A673 (cell line): Measurements from ENCODE around the gene SMAD3.

Experiments used
- EZH2 ChIP-seq: fragments of 200-600 bp; sonication (generic); IDR thresholded peaks from 2 replicates; pipeline ENCODE4 v1.6.1; 2017; ENCODE audit warnings: borderline replicate concordance, low read depth, mild to moderate bottlenecking, mixed read lengths, antibody characterized with exemption, low read length; ENCODE audit not compliant: poor library complexity, severe bottlenecking
- TF ChIP-seq, protein P1 (sequence below): fragments of 300-800, 200-600 bp; sonication (generic); conservative IDR thresholded peaks from 2 replicates; pipeline ENCODE4 v1.5.1; 2017; ENCODE audit warnings: low read depth, mild to moderate bottlenecking, antibody characterized with exemption, low read length, moderate library complexity, mixed read lengths

DNA sequence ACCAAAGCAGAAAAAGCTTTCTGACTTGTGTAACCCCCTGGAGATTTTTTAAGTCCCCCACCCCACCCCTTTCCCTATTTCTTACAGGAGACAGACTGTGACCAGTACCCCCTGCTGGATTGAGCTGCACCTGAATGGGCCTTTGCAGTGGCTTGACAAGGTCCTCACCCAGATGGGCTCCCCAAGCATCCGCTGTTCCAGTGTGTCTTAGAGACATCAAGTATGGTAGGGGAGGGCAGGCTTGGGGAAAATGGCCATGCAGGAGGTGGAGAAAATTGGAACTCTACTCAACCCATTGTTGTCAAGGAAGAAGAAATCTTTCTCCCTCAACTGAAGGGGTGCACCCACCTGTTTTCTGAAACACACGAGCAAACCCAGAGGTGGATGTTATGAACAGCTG is 124.9 kb downstream of the SMAD3 start:
- TF ChIP-seq, protein P1, sequence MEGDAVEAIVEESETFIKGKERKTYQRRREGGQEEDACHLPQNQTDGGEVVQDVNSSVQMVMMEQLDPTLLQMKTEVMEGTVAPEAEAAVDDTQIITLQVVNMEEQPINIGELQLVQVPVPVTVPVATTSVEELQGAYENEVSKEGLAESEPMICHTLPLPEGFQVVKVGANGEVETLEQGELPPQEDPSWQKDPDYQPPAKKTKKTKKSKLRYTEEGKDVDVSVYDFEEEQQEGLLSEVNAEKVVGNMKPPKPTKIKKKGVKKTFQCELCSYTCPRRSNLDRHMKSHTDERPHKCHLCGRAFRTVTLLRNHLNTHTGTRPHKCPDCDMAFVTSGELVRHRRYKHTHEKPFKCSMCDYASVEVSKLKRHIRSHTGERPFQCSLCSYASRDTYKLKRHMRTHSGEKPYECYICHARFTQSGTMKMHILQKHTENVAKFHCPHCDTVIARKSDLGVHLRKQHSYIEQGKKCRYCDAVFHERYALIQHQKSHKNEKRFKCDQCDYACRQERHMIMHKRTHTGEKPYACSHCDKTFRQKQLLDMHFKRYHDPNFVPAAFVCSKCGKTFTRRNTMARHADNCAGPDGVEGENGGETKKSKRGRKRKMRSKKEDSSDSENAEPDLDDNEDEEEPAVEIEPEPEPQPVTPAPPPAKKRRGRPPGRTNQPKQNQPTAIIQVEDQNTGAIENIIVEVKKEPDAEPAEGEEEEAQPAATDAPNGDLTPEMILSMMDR = no peak
- TF ChIP-seq EZH2 = no peak
